NCI-H1417 (cell line): Measurements from ENCODE around the gene MERTK.

ENCODE experiments used
- DNase-seq, 3 experiments: peaks; one replicate each; lab custom pipeline; 2025; lab: John Stamatoyannopoulos, UW

The MERTK gene

DNA sequence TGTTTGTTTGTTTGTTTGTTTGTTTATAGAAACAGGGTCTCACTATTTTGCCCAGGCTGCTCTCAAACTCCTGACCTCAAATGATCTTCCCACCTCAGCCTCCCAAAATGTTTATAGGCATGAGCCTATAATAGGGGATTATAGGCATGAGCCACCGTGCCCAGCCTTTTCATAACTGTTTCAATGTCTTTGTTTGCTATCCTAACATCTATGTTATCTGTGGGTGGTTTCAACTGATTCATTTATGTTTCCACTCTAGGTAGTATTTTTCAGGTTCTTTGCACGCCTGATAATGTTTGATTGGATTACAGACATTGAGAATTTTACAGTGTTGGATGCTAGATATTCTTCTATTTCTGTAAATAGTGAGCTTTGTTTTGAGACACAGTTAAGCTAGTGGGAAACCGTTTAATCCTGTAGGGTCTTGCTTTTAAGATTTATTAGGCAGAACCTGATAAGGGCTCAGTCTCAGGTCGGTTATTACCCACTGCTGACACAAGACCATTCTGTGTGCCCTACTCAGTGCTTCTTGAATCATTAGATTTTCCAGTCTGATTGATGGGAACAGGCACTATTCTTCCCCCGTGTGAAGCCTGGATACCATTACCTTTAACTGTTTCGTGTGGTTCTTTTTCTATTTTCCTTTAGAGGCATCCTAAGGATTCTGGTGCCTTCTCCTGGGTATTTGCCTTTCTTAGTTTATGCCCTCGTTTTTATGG lies 80.2 kb downstream of the MERTK start:
- DNase-seq, result no peak

DNA sequence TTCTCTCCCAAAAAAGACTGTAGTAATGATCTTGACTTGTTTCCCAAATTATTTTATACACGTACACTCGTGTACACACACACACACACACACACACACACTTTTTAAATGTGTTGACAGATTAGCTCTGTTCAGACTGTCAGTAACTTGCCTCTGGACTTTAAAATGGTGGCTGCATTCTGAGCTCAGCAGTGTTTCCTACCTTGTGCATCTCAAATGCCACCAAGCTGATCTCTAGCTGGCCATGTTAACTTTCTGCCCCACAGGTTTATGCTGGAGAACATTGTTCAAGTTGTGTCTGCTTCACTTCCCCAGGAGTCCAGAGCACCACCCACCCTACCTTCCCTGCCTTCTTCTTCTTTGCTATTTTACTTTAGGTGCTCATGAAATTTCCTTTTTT lies 83.3 kb downstream of the MERTK start:
- DNase-seq, result no peak

DNA sequence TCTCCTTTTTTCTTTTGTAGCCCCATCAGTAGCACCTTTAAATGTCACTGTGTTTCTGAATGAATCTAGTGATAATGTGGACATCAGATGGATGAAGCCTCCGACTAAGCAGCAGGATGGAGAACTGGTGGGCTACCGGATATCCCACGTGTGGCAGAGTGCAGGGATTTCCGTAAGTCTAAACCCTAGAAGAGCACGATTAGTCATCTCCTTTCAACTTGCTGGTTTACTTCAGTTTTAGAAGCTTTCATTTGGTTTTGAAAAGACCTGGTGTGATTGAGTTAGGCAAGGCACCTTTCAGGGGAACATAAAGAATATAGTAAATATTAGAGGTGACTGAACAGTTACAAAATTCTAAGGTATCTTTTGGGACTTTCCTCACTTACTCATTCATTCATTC lies 84.4 kb downstream of the MERTK start:
- DNase-seq, result no peak

DNA sequence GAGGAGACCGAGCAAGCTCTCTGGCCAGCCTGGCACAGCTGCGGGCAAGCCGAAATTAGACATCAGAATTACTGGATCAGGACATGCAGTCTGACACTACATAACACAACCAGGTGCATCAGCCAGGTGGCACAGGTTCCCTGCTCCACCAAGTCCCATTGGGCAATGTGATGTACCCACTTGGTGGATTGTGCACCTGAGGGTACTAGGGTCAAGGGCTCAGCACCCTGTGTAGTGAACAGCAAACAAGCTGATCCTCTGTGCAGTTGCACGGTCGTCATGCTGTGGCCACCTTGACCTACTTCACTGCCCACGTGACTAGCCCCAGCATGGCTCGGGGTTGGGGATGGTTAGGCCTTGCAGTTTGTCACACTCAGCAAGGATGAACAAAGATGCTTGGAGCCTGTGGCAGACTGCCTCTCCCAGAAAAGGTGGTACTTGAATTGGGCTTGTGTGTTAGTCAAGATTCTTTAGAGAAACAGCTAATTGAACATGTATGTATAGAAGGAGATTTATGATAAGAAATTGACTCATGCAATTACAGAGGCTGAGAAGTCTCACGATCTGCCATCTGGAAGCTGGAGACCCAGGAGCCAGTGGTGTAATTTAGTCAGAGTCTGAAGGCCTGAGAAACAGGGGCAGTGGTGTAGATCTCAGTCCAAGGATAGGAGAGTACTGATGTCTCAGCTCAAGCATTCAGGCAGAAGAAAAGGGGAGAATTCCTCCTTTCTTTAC lies 85.2 kb downstream of the MERTK start:
- no peak for DNase-seq

DNA sequence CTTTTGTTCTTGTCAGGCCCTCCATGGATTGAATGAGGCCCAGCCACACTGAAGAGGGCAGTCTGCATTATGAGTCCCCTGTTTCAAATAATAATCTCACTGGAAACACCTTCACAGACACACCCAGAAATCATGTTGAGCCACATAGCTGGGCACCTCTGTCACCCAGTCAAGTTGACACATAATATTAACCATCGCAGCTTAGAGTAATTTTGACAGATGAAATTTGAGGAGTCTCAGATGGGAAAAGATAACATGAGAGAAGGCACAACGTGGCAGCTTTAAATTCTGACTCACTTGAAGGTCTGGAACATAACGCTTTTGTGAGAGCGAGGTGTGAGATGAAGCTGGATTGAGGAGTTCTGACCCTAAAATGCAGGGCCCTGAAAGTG lies 85.8 kb downstream of the MERTK start:
- DNase-seq, result no peak

DNA sequence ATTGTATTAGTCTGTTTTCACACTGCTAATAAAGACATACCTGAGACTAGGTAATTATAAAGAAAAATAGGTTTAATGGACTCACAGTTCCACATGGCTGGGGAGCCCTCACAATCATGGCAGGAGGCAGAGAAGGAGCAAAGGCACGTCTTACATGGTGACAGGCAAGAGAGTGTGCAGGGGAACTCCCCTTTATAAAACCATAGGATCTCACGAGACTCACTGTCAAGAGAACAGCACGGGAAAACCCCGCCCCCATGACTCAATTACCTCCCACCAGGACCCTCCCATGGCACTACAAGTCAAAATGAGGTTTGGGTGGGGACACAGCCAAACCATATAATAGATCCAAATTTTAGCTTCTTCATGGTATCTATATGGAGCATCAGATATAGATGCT lies 87.1 kb downstream of the MERTK start:
- DNase-seq, result no peak

DNA sequence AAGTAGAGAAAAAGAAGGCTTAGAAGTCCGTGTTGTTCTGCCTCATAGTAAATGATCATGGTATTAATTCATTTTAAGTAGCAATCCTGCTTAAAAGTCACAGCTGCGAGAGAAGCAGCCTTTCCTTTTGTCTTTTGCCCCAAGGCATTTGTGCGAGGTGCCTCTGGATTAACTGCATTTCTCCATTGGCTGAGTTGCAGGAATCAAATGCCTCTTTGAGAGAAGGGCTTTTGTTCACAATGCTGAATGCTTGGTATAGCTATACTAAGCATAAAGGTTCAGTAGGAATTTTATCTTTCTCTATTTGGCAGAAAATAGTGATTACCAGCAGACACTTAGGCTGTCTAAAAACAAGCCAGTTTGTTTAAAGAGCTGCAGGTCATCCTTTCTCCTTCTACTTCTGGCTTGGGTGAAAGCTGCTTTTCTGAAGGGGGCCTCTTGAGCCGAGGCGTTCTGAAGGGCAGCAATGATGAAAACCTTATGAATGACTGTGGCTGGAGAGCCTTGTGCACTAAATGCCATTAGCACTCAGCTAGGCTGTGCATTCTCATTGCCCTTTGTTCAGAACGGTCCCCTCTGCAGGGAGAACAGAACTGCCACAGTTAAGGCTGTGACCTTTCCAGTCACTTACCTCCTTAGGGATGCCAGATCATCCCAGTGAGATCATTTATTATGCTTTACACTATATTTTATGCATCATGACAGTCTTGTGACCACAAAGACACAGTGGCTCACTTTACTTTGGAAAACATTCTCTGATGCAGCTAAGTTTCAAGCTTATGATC lies 87.9 kb downstream of the MERTK start:
- peak in 1 of 3 experiments; percentile 6 for DNase-seq

DNA sequence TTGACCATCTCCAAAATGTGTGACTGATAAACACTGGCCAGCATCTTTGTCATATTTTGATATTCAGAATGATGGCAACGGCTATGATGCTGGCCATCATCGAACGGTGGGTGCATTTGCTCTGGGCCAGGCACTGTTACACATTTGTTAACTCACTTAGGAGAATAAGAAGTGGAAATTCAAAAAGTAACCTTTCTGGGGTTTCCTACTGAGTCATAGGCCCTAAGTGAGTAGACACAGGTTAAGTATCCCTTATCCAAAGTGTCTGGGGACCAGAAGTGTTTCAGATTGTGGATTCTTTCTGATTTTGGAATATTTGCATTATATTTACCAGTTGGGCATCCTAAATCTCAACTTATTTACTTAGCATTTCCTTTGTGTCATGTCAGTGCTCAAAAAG lies 92.0 kb downstream of the MERTK start:
- DNase-seq, result no peak

DNA sequence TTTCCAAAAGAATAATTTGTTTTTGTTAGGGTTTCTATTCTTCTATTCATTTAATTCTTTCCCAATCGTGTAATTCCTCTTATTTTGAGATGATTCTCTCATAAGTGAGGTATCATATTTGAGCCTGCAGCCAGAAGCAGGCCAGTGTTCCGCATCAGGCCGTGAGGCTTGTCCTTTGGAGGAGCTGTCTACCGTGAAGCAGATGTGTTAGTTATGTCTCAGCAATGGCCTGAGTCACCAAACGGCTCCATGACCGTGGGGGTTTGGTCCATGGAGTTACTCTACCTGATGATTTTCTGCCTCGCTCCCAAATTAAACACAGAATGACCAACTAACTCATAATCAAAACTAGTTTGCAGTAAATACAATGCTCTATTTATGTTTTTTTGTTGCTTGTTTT lies 92.4 kb downstream of the MERTK start:
- DNase-seq, result no peak

DNA sequence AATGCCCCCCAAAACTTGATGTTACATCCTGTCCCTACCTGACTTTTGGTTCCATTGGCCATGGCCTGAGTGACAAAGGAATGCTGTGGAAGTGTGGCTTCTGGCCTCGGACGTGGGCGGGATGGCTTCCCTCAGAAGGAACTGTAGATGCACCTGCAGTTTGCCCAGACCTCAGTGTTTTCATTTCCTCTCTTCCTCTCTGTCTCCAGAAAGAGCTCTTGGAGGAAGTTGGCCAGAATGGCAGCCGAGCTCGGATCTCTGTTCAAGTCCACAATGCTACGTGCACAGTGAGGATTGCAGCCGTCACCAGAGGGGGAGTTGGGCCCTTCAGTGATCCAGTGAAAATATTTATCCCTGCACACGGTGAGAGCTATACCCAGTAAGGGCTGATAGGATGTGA lies 95.6 kb downstream of the MERTK start:
- DNase-seq, result no peak

DNA sequence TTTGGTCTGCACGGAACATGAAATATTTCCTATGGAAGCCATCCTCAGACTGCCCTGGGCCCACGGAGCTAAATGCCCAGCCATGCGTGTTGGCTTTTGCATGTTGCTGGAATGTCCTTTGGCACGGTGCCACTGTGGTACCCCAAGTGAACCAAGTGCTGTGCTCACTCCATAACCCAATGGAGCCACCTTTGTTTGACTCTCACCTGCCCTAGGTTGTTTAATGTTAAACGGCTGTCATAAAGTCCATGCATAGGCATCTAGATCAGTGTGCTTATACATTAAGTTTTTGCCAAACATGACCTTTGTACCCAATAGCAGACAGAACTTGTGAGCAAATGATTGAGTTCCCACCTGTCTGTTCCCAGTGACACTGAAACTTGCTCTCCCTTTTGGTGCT lies 96.7 kb downstream of the MERTK start:
- DNase-seq, result no peak

DNA sequence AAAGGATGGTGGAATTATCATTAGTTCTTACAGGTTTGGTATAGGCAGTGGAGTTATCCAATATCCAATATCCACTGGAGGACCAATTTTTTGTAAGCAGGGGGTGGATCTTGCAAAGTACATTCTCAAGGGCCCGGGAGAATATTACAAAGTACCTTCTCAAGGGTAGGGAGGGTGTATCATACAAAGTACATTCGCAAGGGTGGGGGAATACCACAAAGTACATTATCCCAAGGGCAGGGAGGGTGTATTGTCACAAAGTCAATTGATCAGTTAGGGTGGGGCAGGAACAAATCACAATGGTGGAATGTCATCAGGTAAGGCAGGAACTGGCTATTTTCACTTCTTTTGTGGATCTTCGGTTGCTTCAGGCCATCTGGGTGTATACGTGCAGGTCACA lies 101.4 kb downstream of the MERTK start:
- no peak for DNase-seq

DNA sequence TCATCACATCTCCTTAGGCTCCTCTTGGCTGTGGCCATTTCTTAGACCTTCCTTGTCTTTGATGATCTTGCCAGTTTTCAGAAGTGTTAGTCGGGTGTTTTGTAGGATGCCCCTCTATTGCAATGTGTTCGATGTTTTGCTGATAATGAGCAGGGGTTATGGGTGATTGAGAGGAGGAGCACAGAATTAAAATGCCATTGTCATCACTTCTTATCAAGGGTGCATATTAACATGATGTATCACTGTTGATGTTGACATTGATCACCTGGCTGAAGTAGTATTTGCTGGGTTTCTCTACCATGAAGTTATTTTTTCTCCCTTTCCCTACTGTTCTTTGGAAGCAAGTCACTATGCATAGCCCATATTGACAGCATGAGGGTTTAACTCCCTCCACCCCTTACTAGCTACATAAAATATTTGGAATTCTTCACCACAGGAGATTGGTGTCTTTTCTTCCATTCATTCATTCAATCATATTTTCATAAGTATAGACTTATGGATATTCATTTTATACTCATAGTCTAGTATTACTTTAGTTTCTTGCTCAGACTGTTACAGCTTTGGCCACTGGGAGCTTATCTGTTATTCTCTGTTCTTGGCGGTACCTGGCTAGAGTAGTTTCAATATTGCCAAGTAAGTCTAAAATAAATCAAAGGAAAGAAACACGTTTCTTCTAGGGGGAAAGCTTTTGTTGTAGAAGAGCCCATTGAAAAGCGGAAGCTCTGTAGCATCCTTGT lies 102.2 kb downstream of the MERTK start:
- no peak for DNase-seq

DNA sequence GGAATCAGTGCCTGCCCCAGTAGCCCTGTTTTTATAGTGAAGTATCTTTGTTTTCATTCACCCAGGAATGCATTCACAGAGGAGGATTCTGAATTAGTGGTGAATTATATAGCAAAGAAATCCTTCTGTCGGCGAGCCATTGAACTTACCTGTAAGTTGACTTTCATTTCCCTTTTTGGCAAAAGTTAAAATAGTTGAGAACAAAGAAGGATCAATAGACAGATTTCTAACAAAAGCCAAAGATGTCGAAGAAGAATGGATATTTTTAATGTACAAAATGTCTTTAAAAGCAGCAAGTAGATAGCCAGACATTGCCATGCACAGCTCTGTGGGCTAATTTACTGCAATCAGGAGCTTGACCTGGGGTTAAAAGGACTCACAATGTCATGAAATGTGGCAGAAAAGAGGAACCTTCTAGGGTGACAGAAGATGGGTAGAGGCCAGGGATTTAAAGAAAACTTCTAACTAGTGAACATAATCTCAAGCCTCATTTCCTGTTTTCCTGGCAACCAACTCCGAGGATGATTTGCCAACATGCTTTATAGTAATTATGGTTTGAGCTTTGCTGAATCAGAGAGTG lies 102.8 kb downstream of the MERTK start:
- no peak for DNase-seq

DNA sequence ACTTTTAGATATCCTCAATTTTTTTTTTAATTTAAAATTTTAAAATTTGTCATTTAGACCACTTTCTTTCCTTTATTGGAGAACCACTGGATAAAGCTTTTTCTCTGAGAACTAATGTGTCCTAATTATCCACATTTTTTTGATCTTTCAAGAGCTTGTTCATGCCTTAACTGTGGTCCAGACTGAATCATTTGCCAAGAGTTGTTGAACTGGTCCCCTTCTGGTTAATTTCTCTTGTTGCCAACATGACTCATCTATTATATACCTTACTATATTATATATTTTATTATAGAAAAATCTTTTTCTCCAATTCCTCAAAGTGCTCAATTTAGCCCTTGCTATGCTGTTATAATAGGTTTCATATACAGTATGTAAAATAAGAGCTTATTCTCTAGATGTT lies 103.5 kb downstream of the MERTK start:
- no peak for DNase-seq

DNA sequence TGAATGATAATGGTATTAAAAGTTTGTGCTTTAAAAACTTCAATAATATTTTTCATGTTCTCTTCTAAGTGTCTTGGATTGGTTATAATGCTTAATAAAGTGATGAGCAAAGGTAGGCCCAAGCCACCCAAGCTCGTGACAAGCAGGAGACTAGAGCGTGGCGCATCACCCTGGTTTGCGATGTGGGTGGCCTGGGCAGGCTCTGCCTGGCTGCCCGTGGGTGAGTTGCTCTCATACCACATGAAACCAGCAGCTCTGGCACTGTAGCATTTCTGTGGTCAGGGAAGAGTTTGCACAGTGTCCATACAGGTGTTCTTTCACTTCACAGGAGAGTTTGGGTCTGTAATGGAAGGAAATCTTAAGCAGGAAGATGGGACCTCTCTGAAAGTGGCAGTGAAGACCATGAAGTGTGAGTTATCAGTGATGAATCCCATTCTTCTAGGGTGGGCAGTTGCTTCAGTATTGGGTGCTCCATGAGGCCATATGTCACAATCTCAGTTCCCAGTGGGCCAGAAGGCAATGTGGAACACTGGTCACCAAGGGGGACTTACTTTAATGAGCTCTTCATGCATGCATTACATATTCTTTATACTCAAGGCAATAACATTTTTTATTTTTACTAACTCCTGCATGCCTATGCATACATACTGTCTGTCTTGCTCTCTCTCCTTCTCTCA lies 105.3 kb downstream of the MERTK start:
- DNase-seq, result no peak

DNA sequence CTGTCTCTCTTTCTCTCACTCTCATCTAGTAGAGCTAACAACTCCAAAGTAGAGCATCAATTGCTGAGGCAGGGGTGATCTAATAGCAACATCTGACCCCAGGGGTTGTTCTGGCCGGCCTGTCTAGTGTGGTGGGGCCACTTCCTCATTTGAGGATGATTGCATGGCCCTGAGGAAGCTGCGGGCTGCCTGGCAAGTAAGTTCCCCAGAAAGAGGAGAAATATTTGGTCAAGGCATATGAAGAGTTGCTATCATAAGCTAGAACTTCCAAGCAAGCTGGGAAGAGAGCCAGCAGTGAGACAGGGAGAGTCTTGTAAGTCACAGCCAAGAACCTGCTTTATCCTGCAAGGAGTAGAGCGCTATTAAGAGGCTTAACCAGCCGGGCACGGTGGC lies 105.8 kb downstream of the MERTK start:
- no peak for DNase-seq

DNA sequence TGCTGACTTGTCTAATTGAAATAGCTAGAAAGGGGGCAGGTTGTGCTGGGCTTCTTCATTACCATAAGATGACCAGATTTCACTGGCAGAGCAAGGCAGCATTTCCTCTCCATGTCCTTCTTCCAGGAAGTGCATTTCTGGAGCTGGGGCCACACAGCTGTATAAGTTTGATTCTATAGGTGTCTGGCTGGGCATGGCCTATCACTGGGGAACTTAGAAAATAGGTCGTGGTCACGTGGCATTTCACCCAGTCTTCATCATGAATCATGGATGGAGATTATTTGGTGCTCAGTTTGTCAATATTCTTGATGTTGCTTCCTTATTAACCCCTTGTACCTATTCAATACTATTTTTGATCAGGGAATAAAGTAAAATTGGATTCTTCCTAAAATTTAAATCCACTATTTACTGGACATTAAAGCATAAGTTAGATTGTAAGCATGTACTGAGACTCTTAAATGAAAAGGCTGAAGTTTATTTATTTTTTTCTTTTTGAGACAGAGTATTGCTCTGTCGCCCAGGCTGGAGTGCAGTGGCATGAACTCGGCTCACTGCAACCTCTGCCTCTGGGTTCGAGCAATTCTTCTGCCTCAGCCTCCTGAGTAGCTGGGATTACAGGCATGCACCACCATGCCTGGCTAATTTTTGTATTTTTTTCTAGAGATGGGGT lies 107.1 kb downstream of the MERTK start:
- DNase-seq, result no peak

DNA sequence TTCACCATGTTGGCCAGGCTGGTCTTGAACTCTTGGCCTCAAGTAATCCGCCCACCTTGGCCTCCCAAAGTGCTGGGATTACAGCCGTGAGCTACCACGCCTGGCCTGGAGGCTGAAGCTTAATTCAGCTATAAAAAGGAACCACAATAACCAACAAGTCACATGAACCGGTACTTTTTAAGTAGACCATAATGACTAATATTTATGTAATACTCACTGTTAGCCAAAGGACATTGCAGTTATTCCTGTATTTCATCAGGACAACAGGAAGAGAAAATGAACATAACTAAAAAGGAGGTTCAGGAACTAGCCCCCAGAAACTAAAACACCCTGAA lies 107.6 kb downstream of the MERTK start:
- no peak for DNase-seq

DNA sequence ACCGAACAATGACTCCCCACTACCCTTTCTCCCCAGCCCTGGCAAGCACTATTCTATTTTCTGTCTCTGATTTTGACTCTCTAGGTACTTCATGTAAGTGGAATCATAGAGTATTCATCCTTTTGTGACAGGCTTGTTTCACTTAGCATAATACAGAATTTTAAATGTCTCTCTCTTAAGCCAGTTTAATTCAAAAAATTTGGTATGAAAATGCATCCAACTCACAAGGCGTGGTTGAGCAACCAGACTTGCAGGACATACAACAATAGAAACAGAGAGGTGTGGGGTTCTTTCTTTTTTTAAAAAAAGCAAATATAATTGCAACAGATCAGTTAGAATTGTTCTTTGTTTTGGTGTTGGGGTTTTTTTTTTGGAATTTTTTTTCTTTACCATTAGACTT lies 109.1 kb downstream of the MERTK start:
- DNase-seq, result no peak

DNA sequence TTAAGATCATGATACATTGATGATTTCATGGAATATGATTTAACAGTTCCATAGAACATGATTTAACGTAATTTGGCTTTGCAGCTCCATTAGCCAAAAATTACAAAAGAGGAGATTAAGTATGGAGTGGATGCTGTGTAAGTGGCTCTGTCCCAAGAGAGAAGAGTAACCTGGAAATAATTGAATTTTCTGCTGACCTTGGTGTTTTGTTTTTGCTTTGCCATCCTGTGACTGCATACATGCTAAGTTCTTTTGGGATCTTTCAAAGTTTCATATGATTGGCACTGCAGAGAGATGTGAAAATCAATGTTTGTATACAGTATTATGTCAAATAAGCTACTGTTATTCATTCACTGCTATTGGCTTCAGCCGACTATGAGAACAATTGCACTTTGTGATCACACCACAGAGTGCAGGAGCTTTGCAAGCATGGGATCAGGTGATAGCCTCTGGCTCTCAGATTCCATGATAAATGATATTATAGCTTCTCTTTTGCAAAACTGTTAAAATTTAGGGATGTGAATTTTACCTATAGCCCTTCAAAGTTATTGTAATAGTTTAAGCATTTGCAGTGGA lies 110.6 kb downstream of the MERTK start:
- DNase-seq, result no peak
